Fibroblast of pulmonary artery (primary cell): ENCODE results near the gene NOXA1.
A peak's percentile ranks its signal among the peaks of the same experiment; 100 is the strongest.

Experiments
- DNase-seq: peaks from one replicate; pipeline ENCODE4 v3.0.0-alpha.2; 2010; ENCODE audit warnings: low read depth
- H3K4me3 ChIP-seq: replicated peaks from 2 replicates; pipeline ENCODE4 v1.5.1; 2011; ENCODE audit warnings: low read depth, mild to moderate bottlenecking, control low read depth, low read length, moderate library complexity
- CTCF ChIP-seq: IDR thresholded peaks from 2 replicates; pipeline ENCODE4 v1.5.1; 2011; ENCODE audit warnings: mild to moderate bottlenecking, control low read depth, low read length, inconsistent platforms; ENCODE audit errors: missing control alignments

NOXA1 gene

DNA sequence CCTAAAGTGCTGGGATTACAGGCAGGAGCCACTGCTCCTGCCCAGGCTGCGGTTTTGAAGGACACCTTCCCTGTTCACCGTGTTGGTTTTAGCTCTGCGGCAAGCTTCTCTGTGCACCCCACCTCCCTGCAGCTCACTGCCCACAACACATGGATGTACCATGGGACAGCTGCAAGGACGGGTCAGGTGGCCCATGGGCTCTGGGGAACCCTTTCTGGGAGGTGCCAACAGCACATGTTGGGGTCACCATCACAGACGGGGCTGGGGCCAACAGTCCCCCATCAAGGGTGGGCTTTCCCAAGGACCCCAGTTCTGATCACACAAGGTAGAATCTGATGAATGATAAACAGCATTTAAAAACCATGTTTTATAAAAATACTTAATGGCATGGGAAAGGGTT lies 7.7 kb upstream of the NOXA1 start:
- DNase-seq, result no peak
- TF ChIP-seq CTCF, result no peak
- H3K4me3 ChIP-seq, result no peak overlapping the region

DNA sequence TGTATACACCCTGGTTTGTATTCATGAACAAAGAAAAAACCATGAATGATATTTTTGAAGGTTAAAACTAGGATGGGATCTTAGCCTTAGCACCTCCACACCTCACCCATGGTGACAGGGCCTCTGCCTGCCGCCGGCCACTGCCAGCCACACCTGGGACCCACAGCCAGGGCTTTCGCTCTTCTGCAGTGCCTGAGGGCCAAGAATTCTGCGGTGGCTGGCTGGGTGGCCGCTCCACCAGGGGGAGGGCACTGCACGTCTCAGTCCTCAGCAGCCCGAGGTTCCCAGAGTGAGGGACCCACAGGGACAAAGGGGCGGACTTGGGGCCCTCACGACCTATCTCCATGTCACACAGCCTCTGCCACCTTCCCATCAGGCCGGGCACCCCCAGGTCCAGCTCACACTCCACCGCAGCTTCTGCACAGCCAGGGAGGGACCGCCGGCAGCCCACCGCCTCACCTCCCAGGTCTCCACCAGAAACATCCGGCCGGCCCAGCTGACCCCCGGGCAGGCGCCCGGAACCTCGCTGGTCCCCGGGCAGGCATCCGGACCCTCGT lies 7.1 kb upstream of the NOXA1 start:
- no peak for DNase-seq
- TF ChIP-seq CTCF, result no peak
- H3K4me3 ChIP-seq, result no peak overlapping the region

DNA sequence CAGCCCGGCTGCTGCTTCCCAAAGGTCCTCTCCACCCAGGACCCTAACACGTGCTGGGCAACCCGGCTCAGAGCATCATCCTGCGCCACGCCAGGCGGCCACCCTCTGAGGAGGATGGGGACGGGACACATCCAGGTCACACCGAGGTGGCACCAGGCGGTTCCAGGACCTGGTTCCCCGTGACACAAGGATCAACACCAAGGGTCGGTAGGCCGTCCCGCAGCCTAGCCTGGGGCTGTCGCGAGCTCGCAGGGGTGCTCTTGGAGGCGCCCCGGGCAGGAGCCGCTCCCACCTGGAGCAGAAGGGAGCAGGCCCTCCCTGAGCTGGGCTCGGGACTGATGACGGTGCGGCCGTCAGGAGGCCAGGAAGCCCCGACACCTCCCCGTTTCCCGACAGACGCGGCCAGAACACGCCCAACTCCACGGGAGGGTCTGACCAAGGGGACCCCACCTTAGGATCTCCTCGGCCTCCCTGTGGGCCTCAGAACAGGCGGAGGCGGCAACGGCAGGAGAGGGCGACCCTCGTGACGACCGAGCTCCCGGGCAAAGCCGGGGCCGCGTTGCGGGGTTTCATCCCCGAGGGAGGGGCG lies 6.5 kb upstream of the NOXA1 start:
- no peak for TF ChIP-seq CTCF
- no peak for DNase-seq
- no peak overlapping the region for H3K4me3 ChIP-seq

GRCh38 chr9:137417161-137418021 lies 5.8 kb upstream of the NOXA1 start:
- no peak overlapping the region for H3K4me3 ChIP-seq
- no peak for DNase-seq
- TF ChIP-seq CTCF, result no peak

GRCh38 chr9:137421838-137422603 lies 1.2 kb upstream of the NOXA1 start:
- no peak for DNase-seq
- H3K4me3 ChIP-seq, result peak overlapping the region; percentile 80
- TF ChIP-seq CTCF, result no peak

GRCh38 chr9:137423514-137424291 lies 510 bp downstream of the NOXA1 start:
- peak overlapping the region; percentile 30 for H3K4me3 ChIP-seq
- TF ChIP-seq CTCF, result no peak
- DNase-seq, result no peak
